GM18505 (cell line): ENCODE data around the gene COX6A2.

Experiments
- ATAC-seq: cut with Tn5 transposase; IDR thresholded peaks from one replicate; pipeline ENCODE4 v1.9.1; 2021; ENCODE audit not compliant: unreplicated experiment
- POLR2A ChIP-seq: IDR thresholded peaks from 4 replicates; pipeline ENCODE4 v1.6.1; 2011; ENCODE audit warnings: borderline replicate concordance; ENCODE audit not compliant: insufficient read depth, insufficient read length; ENCODE audit errors: extremely low read depth

COX6A2 gene

DNA sequence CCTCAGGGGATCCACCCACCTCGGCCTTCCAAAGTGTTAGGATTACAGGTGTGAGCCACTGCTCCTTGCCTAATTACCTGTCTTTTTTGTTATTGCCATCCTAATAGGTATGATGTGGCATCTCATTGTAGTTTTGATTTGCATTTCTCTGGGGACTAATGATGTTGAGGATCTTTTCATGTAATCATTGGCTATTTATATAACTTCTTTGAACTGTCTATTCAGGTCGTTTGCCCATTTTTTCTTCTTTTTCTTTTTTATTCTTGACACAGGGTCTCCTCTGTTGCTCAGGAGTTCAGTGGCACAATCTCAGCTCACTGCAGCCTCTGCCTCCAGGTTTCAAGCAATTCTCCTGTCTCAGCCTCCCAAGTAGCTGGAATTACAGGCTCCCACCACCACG lies 42.5 kb upstream of the COX6A2 start:
- TF ChIP-seq POLR2A = no peak
- ATAC-seq = no peak

DNA sequence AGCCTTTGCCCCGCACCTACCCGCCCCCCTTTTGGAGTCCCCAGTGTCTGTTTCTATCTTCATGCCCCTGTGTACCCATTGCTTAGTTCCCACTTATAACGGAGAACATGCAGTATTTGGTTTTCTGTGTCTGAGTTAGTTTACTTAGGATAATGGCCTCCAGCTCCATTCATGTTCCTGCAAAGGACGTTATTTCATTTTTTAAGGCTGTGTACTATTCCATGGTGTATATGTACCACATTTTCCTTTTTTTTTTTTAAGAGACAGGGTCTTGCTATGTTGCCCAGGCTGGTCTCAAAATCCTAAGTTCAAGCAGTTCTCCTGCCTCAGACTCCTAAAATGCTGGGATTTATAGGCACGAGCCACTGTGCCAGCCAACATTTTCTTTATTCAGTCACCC lies 39.7 kb upstream of the COX6A2 start:
- TF ChIP-seq POLR2A = no peak
- no peak for ATAC-seq

DNA sequence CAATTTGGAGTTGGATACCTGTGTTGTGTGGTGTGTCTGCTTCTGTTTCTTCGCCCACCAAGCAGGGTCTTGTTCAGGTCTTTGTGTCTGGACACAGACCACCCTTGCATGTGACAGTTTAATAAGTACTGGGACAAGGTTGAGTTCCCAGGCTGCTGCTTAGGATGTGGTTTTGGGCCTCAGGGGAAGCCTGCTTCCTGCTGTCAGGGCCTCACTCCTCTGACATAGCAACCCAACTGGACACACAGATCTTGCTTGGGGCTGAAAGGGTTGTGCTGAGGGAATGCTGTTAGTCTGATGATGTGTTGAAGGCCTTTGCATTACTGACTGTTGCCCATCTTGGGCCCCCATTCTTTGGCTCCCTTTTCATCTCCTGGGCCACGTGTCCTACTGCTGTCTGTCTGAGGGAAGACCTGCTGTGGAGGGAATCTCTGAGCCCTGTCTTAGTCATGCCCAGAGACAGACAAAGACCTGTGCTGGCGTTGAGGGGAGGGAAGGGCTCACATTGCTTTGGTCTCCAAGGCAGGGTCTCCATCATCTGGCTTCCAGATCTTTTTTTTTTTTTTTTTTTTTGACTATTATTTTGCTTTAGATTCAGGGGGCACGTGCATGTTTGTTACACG lies 39.1 kb upstream of the COX6A2 start:
- no peak for TF ChIP-seq POLR2A
- no peak for ATAC-seq

DNA sequence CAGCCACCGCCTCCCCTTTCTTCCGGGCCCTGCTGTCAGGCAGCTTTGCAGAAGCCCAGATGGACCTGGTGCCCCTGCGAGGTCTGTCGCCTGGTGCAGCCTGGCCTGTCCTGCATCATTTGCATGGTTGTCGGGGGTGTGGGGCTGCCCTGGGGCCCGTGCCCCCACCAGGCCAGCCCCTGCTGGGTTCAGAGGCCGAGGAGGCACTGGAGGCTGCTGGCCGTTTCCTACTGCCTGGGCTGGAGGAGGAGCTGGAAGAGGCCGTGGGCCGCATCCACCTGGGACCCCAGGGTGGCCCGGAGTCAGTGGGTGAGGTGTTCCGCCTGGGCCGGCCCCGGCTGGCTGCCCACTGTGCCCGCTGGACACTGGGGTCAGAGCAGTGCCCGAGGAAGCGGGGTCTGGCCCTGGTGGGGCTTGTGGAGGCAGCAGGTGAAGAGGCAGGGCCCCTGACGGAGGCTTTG lies 38.3 kb upstream of the COX6A2 start:
- no peak for TF ChIP-seq POLR2A
- no peak for ATAC-seq

DNA sequence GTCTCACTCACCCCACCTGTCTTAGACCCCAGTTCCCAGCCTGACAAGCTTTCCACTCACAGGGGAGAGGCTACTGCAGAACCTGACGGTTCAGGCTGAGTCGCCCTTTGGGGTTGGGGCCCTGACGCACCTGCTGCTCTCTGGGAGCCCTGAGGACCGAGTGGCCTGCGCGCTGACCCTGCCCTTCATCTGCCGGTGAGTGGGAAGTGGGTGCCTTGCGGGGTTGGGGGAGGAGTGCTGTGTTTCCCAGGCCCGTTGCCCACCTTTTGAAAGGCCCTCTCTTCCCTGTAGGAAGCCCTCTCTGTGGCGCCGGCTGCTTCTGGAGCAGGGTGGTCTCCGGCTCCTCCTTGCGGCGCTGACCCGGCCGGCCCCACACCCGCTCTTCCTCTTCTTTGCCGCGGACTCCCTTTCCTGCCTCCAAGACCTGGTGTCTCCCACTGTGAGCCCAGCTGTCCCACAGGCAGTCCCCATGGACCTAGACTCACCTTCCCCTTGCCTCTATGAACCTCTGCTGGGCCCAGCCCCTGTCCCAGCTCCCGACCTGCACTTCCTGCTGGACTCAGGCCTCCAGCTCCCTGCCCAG lies 37.7 kb upstream of the COX6A2 start:
- no peak for ATAC-seq
- TF ChIP-seq POLR2A = no peak

DNA sequence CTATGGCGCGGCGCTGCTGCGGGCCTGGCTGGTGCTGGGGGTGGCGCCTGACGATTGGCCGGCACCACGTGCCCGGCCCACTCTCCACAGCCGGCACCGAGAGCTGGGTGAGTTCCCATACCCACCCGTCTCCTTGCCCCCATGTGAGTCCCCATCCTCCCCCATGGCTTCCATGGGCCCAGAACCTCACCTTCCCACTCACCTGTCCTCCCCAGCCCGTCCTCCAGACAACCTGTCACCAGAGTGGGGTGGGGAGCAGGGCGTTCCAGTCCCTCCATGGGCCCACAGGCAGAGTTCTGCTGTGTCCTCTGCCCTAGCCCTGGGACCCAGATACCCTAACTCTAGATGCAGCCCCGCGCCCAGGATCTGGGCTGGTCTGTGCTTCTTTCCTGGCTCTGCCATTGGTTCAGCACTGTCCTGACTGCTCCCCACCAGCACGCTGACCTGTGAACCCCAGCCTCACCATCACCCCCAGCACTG lies 36.7 kb upstream of the COX6A2 start:
- ATAC-seq = no peak
- no peak for TF ChIP-seq POLR2A

DNA sequence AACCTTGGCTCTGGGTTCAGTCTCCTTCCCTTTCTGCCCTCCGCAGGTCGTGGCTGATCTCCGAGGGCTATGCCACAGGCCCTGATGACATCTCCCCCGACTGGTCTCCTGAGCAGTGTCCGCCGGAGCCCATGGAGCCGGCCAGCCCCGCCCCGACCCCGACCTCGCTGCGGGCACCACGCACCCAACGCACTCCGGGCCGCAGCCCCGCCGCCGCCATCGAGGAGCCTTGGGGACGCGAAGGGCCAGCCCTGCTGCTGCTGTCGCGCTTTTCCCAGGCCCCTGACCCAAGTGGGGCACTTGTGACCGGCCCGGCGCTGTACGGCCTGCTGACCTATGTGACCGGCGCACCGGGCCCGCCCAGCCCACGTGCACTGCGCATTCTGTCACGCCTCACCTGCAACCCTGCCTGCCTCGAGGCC lies 36.2 kb upstream of the COX6A2 start:
- no peak for TF ChIP-seq POLR2A
- ATAC-seq = no peak

DNA sequence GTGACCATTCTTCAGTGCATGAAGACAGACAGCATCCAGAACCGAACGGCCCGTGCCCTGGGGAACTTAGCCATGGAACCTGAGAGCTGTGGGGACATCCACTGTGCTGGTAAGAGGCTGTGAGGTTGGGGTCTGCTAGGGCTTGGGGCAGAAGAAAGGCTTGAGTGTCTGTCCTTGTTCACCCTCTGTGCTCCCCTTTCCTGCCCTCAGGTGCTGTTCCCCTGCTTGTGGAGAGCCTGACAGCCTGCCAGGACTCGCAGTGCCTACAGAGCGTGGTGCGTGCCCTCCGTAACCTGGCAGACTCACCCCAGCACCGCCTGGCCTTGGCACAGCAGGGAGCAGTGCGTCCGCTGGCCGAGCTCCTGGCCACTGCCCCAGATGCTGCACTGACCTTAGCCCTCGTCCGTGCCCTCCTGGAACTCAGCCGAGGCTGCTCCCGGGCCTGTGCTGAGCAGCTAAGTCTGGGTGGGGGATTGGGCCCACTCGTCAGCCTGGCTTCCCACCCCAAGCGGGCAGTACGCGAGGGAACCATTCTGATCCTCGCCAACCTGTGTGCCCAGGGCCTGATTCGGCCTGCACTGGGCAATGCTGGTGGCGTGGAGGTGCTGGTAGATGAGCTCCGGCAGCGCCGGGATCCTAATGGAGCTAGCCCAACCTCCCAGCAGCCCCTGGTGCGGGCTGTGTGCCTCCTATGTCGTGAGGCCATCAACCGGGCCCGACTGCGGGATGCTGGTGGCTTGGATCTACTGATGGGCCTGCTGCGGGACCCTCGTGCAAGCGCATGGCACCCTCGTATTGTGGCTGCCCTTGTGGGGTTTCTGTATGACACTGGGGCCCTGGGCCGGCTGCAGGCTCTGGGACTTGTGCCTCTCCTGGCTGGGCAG lies 34.0 kb upstream of the COX6A2 start:
- no peak for TF ChIP-seq POLR2A
- no peak for ATAC-seq

DNA sequence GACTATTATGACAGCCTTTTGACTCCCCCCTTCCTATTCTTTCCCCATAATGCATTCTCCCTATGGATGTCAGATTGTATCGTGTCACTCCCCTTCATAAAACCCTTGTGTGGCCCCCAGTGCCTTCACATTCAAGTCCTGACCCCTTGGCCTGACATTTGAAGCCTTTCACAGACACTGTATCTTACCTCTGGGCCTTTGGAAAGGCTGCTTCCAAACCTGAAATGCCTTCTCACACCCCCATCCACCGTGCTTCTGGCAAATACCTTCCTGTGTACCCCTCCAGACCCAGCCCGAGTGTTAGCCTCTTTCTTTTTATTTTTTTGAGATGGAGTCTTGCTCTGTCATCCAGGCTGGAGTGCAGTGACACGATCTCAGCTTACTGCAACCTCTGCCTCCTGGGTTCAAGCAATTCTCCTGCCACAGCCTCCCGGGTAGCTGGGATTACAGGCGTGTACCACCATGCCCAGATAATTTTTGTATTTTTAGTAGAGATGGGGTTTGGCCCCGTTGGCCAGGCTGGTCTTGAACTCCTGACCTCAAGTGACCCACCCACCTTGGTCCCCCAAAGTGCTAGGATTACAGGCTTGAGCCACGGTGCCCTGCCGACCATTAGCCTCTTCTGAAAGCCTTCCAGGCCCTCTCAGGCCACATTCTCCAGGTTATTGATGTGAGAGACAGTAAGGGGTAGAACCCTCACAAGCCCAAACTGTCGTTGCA lies 33.2 kb upstream of the COX6A2 start:
- TF ChIP-seq POLR2A = no peak
- ATAC-seq = no peak

DNA sequence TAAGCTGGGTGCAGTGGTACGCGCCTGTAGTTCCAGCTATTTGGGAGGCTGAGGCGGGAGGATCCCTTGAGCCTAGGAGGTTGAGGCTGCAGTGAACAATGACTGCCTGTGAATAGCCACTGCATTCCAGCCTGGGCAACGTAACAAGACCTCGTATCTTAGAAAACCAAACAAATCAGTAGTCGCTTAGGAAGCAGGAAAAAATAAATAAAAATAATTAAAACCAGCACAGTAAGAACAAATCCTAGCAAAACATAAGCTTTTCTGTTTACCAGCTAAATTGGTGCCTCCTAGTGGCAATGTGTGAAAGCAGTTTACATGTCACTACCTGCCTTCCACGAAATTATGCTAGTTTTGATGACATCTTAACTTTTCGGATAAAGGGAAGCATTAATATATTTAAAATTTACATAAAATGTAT lies 32.4 kb upstream of the COX6A2 start:
- no peak for TF ChIP-seq POLR2A

DNA sequence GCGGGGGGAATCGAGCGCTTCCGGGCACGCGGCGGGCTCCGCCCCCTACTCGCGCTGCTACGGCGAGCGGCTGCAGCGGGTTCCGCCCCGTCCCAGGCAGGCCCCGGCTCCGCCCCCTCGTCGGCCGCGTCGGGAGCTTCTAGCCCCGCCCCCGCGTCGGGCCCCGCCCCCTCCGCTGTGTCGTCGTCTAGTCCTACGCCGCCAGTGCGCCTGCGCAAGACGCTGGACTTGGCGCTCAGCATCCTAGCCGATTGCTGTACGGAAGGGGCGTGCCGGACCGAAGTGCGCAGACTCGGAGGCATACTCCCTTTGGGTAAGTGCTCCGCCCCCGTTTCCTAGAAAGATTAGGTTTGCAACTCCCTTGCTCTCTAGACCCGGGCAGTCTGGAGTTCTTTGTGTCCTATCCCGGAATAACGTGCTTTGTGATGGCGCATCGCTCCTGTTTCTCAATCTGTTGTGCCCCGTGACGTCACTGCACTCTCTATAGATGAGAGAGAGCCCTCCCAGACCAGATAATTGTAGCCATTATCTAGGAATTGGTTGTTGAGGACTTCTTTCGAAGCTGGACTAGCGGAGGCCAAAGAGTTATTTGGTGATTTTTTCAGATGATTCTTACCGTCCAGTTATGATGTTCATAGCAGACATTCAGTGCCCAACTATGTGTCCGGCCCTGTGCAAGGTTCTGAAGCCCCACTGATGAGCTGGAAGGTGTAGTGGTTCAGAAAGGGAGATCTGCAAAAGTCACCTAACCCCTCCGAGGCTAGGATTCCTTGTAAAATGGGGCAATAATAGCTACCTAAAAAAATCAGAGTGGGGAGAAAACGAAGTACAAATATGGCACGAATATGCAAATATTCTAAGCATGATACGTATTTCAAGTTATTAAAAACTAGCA lies 31.8 kb upstream of the COX6A2 start:
- ATAC-seq = peak; percentile 77
- no peak for TF ChIP-seq POLR2A

More for the DNA sequence above, 32.4 kb upstream of the COX6A2 start:
- ATAC-seq = no peak
